Measurements from ENCODE around the gene LONP2. TPM values are rescaled to one million over a fixed set of nuclear protein-coding genes. Genes with fewer than 3 reads are reported as not detected.
A peak's percentile ranks its signal among the peaks of the same experiment; 100 is the strongest.

Gene LONP2
- total and polyA plus RNA-seq, 2 of the 13 experiments (the other 11 are each of a cell fraction or from before 2014, with no cell fraction given), result 39.2 to 63.3 TPM

- TF ChIP-seq AGO2 (optimal IDR thresholded peaks at IDR 0.05; ENCODE audit: low read depth, low read length) (no peak), ZNF232 (CRISPR knock-in tag; IDR thresholded peaks at IDR 0.05; ENCODE audit: borderline replicate concordance) (0 out of 2 replicates have a peak, but pooled peaks have one; percentile 12), ZNF337 (CRISPR knock-in tag; IDR thresholded peaks at IDR 0.05; ENCODE audit: borderline replicate concordance, low read depth) (0 out of 2 replicates have a peak, but pooled peaks have one; percentile 27), YEATS4 (CRISPR knock-in tag; IDR thresholded peaks at IDR 0.05; ENCODE audit: borderline replicate concordance) (no peak; the same call in 1 of the 2 replicates), NFATC3 (CRISPR knock-in tag; IDR thresholded peaks at IDR 0.05) (0 out of 2 replicates have a peak, but pooled peaks have one; percentile 22), SIX1 (CRISPR knock-in tag; IDR thresholded peaks at IDR 0.05; ENCODE audit: borderline replicate concordance) (no peak), ZNF589 (CRISPR knock-in tag; conservative IDR thresholded peaks at IDR 0.05) (no peak), ZNF207 (IDR thresholded peaks at IDR 0.05; ENCODE audit: borderline replicate concordance) (no peak), TERF1 (CRISPR knock-in tag; IDR thresholded peaks at IDR 0.05) (no peak), FOXC1 (CRISPR knock-in tag; IDR thresholded peaks at IDR 0.05; ENCODE audit: borderline replicate concordance) (no peak), TSC22D2 (CRISPR knock-in tag; IDR thresholded peaks at IDR 0.05; ENCODE audit: borderline replicate concordance) (no peak), RXRB (CRISPR knock-in tag; IDR thresholded peaks at IDR 0.05; ENCODE audit: borderline replicate concordance) (no peak), ZFP82 (CRISPR knock-in tag; IDR thresholded peaks at IDR 0.05; ENCODE audit: borderline replicate concordance) (no peak), MBD4 (IDR thresholded peaks at IDR 0.05; ENCODE audit: borderline replicate concordance, low read length) (no peak)
- TF ChIP-seq, protein P1, sequence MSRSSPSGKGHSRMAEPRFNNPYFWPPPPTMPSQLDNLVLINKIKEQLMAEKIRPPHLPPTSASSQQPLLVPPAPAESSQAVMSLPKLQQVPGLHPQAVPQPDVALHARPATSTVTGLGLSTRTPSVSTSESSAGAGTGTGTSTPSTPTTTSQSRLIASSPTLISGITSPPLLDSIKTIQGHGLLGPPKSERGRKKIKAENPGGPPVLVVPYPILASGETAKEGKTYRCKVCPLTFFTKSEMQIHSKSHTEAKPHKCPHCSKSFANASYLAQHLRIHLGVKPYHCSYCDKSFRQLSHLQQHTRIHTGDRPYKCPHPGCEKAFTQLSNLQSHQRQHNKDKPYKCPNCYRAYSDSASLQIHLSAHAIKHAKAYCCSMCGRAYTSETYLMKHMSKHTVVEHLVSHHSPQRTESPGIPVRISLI (CRISPR knock-in tag; IDR thresholded peaks at IDR 0.05; ENCODE audit: borderline replicate concordance), result no peak
- TF ChIP-seq, protein P2, sequence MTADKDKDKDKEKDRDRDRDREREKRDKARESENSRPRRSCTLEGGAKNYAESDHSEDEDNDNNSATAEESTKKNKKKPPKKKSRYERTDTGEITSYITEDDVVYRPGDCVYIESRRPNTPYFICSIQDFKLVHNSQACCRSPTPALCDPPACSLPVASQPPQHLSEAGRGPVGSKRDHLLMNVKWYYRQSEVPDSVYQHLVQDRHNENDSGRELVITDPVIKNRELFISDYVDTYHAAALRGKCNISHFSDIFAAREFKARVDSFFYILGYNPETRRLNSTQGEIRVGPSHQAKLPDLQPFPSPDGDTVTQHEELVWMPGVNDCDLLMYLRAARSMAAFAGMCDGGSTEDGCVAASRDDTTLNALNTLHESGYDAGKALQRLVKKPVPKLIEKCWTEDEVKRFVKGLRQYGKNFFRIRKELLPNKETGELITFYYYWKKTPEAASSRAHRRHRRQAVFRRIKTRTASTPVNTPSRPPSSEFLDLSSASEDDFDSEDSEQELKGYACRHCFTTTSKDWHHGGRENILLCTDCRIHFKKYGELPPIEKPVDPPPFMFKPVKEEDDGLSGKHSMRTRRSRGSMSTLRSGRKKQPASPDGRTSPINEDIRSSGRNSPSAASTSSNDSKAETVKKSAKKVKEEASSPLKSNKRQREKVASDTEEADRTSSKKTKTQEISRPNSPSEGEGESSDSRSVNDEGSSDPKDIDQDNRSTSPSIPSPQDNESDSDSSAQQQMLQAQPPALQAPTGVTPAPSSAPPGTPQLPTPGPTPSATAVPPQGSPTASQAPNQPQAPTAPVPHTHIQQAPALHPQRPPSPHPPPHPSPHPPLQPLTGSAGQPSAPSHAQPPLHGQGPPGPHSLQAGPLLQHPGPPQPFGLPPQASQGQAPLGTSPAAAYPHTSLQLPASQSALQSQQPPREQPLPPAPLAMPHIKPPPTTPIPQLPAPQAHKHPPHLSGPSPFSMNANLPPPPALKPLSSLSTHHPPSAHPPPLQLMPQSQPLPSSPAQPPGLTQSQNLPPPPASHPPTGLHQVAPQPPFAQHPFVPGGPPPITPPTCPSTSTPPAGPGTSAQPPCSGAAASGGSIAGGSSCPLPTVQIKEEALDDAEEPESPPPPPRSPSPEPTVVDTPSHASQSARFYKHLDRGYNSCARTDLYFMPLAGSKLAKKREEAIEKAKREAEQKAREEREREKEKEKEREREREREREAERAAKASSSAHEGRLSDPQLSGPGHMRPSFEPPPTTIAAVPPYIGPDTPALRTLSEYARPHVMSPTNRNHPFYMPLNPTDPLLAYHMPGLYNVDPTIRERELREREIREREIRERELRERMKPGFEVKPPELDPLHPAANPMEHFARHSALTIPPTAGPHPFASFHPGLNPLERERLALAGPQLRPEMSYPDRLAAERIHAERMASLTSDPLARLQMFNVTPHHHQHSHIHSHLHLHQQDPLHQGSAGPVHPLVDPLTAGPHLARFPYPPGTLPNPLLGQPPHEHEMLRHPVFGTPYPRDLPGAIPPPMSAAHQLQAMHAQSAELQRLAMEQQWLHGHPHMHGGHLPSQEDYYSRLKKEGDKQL (CRISPR knock-in tag; IDR thresholded peaks at IDR 0.05; ENCODE audit: low read depth), result no peak
- TF ChIP-seq, protein P3, sequence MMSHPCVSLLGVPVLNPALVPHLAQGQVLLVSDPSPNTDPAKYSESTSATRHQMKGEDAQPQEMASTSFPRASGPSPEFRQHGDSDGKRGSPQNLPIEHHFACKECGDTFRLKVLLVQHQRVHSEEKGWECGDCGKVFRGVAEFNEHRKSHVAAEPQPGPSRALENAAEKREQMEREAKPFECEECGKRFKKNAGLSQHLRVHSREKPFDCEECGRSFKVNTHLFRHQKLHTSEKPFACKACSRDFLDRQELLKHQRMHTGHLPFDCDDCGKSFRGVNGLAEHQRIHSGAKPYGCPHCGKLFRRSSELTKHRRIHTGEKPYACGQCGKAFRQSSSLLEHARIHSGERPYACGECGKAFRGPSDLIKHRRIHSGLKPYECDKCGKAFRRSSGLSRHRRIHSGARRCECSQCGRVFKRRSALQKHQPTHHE (CRISPR knock-in tag; IDR thresholded peaks at IDR 0.05; ENCODE audit: borderline replicate concordance), result no peak
- TF ChIP-seq, protein P4, sequence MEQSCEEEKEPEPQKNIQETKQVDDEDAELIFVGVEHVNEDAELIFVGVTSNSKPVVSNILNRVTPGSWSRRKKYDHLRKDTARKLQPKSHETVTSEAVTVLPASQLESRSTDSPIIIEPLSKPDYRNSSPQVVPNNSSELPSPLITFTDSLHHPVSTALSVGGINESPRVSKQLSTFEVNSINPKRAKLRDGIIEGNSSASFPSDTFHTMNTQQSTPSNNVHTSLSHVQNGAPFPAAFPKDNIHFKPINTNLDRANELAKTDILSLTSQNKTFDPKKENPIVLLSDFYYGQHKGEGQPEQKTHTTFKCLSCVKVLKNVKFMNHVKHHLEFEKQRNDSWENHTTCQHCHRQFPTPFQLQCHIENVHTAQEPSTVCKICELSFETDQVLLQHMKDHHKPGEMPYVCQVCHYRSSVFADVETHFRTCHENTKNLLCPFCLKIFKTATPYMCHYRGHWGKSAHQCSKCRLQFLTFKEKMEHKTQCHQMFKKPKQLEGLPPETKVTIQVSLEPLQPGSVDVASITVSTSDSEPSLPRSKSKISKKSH (CRISPR knock-in tag; IDR thresholded peaks at IDR 0.05; ENCODE audit: borderline replicate concordance), result no peak
Measured at GRCh38 chr16:48365025-48365600, 121.0 kb downstream of the LONP2 start (continued).
